Activated T-cell treated with anti-CD3 and anti-CD28 coated beads for 24 hours (primary cell): ENCODE data around the gene USHBP1.
A peak's percentile ranks its signal among the peaks of the same experiment; 100 is the strongest.

Experiments used
- DNase-seq: peaks from one replicate; pipeline ENCODE4 v3.0.0-alpha.2; 2020; ENCODE audit warnings: low read depth

Gene USHBP1, protein sequence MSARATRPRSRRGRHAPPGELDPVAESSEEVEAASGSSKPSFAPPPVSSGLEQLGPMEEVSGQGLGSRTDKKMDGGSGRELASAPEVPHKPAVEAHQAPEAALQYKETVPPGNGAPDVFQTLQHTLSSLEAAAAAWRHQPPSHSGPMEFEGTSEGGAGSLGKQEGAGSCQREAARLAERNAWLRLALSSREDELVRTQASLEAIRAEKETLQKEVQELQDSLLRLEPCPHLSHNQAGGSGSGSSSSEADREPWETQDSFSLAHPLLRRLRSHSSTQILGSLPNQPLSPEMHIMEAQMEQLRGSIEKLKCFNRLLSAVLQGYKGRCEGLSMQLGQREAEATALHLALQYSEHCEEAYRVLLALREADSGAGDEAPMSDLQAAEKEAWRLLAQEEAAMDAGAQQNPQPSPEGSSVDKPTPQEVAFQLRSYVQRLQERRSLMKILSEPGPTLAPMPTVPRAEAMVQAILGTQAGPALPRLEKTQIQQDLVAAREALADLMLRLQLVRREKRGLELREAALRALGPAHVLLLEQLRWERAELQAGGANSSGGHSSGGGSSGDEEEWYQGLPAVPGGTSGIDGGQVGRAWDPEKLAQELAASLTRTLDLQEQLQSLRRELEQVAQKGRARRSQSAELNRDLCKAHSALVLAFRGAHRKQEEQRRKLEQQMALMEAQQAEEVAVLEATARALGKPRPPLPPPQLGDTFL

DNA sequence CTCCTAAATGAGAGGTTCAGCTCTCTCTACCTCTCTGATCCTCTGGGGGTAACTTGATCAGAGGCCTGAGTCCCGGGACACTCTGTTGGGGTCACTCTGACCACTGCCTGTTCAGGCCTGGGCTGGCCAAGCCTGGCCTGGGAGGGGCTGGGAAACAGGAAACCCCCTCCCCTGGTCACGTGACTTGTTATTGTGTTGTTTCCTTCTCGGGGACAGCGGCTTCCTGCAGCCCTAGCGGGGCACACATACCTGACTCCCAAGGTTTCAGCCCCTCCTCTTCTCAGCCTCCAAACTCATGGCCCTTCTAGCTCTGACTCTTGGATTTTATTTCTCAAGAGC lies at the start of gene USHBP1:
TSS of gene USHBP1 (minus strand) at position 105 of the 339 bp plus-strand sequence. CDS start 446 bp downstream, outside the sequence.
- no peak for DNase-seq

- no peak for DNase-seq
These were observed 49.6 kb upstream of the USHBP1 start for GRCh38 chr19:17314007-17314593.

GRCh38 chr19:17312189-17313113 lies 47.9 kb upstream of the USHBP1 start:
- DNase-seq, result no peak

DNA sequence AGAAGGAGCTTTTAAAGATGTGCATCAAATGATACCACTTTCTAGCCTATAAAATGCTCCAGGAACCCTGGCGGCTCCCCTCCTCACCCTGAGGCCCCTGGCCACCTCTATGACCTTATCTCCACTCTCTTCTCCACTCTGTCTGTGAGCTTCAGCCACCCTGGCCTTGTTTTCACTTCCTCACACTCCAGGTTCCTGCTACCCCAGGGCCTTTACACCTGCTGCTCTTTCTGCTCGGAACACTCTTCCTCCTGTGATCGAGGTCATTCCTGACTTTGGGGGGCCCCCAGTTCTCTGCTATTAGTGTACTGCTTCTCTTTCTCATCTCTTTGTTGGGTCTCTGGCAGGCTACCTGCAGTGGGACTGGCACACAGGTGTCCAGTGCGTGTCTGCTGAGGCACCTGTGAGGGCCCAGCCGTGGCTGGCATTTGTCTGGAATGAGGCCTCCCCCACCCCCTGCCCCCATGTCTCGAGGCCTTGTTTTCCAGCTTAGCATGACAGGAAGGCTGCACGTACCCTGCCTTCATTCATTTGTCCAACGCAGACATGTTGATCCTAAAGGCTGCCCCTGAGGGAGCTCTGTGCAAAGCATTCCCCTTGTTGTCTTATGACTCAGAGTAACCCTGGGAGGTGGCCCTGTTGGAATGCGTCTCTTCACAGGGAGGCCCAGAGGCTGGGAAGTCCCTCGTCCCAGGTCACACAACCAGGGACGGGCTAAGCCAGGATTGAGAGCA lies 47.1 kb upstream of the USHBP1 start:
- DNase-seq, result no peak

DNA sequence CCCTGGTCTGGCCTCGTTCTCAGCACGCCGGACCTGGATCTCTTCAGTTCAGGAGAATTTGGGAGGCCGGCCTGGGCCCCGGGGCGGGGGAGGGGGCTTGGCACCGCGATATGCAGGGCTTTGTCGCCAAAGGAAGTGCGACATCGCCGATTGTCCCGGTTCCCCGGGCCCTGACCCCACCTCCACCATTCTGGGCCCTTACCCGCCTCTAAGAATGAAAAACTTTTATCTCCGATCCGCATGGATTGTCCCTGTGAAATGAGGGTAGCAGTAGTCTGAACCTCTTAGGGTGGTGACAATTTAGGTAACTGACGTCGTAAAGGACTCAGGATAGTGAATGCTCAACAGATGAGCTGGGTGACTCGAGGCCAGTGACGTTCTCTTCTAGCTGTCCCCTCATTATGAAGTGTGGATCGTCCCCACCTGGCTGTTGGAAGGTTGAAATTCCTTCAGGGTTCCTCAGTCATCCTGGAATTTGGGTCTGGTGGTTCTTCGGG lies 45.5 kb upstream of the USHBP1 start:
- DNase-seq, result no peak

DNA sequence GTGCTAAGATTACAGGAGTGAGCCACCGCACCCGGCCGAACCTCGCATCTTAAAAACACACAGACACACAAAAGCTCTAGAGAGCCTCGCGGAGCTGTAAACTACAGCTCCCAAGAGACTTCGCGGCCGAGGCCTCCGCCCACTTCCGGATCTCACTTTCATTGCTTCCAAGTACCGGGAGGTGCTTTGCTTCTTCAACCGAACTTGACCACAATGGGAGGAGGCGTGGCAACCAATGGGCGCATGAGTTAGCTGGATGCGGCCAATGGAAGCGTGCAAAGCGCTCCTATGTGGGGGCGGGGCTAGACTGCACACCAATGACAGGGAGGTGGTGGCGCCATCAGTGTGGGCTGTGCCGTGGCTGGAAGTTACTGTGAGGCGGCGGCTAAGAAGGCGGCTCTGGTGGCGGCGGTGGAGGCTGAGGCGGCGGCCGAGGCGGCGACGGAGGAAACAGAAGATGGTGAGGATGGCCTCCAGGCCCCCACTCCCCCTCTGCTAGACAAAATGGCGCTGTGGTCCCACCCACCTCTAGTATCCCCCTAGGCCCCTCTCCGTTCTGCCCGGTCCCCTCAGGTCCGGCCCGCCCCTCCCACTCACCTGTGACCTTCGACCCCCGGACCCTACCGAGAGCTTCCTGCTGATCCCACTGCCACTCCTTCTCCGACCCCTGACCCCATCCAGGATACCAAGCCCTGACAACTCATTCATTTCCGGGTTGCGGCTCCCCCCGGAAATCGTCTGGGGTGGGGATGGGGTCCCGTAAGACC lies 44.8 kb upstream of the USHBP1 start, which contains the start of gene DDA1:
TSS of gene DDA1 (plus strand) at position 366 of the 767 bp plus-strand sequence. CDS start at position 458, 92 bp downstream.
- peak; percentile 99 for DNase-seq

DNA sequence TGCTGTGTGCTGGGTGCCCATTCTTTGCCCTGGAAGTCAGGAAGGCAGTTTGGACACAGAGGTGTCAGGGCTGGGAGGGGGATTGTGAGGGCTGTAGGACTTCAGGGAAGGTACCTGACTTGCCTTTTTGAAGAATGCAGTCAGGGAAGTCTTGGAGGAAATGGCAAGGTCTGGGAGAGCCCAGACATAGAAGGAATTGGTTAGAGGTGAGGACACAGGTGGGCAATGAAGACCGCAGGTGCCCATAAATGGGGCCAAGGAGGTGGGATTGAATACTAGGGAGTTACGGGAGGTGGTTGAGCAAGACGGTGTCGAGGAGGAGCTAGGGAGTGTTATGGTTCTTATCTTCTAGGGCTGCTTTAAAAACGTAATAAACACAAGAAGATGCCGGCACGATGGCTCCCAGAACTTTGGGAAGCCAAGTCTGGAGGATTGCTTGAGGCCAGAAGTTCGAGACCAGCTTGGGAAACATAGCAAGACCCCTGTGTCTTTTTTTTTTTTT lies 43.4 kb upstream of the USHBP1 start:
- DNase-seq, result no peak

GRCh38 chr19:17306285-17306714 lies 41.8 kb upstream of the USHBP1 start:
- DNase-seq, result no peak

- peak; percentile 91 for DNase-seq
These were observed 41.2 kb upstream of the USHBP1 start, which contains the start of gene MRPL34 for GRCh38 chr19:17305517-17306284. Gene MRPL34 (plus strand): TSS chr19:17305872. CDS start chr19:17305893, 21 bp downstream.

DNA sequence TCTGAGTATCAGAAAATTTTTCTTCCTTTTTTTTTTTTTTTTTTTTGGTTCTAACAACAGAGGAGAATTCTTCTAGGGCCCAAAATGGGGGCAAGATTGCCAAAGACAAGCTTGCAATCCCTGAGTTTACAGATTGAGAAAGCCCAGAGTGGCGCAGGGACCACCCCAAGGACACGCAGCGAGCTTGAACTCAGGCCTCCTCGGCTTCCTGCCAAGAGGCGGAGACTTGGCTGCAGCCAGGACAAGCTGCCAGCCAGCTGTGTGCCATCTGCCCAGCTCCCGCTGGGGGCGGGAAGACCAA lies 40.6 kb upstream of the USHBP1 start:
- no peak for DNase-seq

- DNase-seq, result no peak
These were observed 40.1 kb upstream of the USHBP1 start for GRCh38 chr19:17304386-17305215.

DNA sequence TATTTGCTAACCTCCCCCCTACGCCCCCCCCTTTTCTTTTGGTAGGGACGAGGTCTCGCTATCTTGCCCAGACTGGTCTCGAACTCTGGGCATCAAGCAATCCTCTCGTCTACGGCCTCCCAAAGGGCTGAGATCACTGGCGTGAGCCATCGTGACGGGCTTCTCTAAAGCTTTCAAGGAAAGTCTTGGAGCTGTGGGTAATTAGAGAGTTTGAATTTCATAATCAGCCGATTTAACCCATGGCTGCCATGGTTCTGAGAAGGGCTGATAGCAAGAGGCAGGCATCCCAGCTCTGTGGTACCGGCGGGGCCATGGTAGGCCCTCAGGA lies 39.4 kb upstream of the USHBP1 start:
- no peak for DNase-seq

- DNase-seq, result peak; percentile 87
These were observed 38.8 kb upstream of the USHBP1 start, which contains the start of gene ABHD8 for GRCh38 chr19:17303167-17303939. Gene ABHD8 (minus strand): TSS chr19:17303425. CDS start chr19:17301616, 1,809 bp downstream.

DNA sequence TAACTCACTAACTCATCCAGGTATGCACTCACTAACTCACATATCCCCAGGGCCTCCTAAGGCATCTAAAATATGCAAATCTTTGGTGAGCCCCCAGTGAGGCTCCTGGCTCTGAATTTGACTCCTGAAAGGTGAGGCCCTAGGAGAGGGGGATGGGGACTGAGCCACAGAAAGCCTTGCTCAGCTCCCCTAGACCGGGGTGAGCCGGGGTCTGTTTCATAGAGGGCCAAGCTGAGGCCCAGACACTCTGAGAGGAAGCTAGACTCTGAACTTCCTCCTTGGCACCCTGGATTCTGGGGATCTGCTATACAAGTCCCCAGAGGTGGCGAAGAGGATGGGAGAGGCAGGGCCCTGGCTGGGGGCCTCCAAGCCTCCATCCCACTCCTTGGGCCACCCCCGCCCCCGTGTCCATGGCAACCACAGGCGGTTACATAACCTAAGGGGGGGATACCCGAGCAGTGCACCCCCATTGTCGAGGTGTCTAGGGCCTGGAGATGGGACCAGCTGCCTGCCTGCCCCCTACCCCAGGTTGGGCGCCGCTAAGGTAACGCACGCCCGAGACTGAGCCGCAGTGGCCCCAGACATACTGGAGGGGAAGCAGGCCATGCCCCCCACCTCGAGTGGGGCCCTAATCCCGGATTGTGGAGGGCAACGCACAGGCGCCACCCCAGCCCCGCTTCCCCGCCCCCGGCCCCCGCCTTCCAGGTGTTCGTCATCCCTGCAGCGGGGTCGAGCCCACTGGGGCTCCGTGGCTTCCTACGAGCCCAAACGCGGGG lies 38.0 kb upstream of the USHBP1 start:
- no peak for DNase-seq

DNA sequence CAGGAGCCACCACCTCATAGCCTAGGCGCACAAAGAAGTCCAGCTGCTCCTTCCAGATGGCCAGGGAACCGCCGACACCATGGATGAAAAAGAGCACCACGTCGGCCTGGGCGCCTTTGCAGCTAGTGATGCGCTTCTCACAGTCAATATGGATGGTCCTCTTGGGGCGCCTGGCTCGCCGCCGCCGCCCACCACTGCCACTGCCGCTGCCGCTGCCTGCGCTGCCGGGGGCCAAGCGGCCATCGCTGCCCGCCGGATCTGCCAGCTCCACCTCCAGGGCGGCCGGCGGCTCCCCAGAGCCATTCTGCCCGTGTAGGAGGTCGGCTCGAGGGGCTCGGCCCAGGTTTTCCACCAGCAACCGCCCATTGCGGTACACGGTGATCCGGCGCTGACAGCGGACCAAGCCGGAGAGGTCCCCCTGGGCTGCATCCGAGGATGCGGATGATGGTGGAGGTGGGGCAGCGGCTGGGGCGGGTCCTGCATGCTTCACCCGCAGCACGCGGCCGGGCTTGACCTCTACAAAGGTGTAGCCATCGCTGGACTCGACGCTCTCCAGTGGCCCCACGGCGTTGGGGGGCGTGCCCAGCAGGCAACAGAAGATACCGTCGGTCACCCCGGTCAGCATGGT lies 36.6 kb upstream of the USHBP1 start:
- no peak for DNase-seq

GRCh38 chr19:17296976-17297375 lies 32.4 kb upstream of the USHBP1 start:
- DNase-seq, result no peak
